GM23338 (cell line): ENCODE measurements around the gene ITGAV.

ENCODE experiments used
- CREB1 ChIP-seq: fragments of 250-450 bp; sonication (Bioruptor Pico); IDR thresholded peaks from 2 replicates; pipeline ENCODE4 v1.5.0; 2020; ENCODE audit warnings: low read depth, mild to moderate bottlenecking, moderate library complexity
- CTCF ChIP-seq, 2 experiments: fragments of 200-600 bp in 1 of 2; sonication (generic) in 1 of 2; conservative IDR thresholded peaks; 2 replicates each; pipeline versions ENCODE4 v1.5.1 to v1.6.1; 2016 to 2017; ENCODE audit warnings: antibody characterized with exemption in 2 of 2, low read depth in 2 of 2, mild to moderate bottlenecking in 2 of 2, moderate library complexity in 1 of 2
- EZH2 ChIP-seq: fragments of 200-600 bp; sonication (generic); IDR thresholded peaks from one replicate; pipeline ENCODE4 v1.8.0; 2017; ENCODE audit warnings: antibody characterized with exemption, mild to moderate bottlenecking, low read depth; ENCODE audit not compliant: unreplicated experiment
- EZH2phosphoT487 ChIP-seq: fragments of 200-600 bp; sonication (generic); IDR thresholded peaks from one replicate; pipeline ENCODE4 v1.8.1; 2018; ENCODE audit warnings: antibody characterized with exemption; ENCODE audit not compliant: unreplicated experiment
- POLR2AphosphoS5 ChIP-seq: IDR thresholded peaks from 2 replicates; pipeline ENCODE4 v1.6.1; 2016; ENCODE audit warnings: antibody characterized with exemption, low read depth
- REST ChIP-seq: IDR thresholded peaks from one replicate; pipeline ENCODE4 v1.6.1; 2018; ENCODE audit warnings: antibody characterized with exemption; ENCODE audit not compliant: unreplicated experiment
- STAT1 ChIP-seq: IDR thresholded peaks from one replicate; pipeline ENCODE4 v1.6.1; 2016; ENCODE audit warnings: antibody characterized with exemption; ENCODE audit not compliant: unreplicated experiment
- ZNF114 ChIP-seq: fragments of 250-450 bp; sonication (Bioruptor Pico); IDR thresholded peaks from 2 replicates; pipeline ENCODE4 v1.5.0; 2020; ENCODE audit warnings: mild to moderate bottlenecking, moderate library complexity
- ZNF331 ChIP-seq: fragments of 250-450 bp; sonication (Bioruptor Pico); IDR thresholded peaks from 2 replicates; pipeline ENCODE4 v1.5.0; 2020; ENCODE audit warnings: low read depth, mild to moderate bottlenecking, moderate library complexity

- TF ChIP-seq CREB1 (CRISPR knock-in tag) (no peak), CTCF (conservative IDR thresholded peaks at IDR 0.05; ENCODE audit: low read depth in 2 of 2) (no peak), EZH2 (no peak), EZH2phosphoT487 (no peak), REST (no peak), POLR2AphosphoS5 (no peak), STAT1 (no peak), ZNF331 (no peak), ZNF114 (CRISPR knock-in tag) (no peak)
Observed at GRCh38 chr2:186560254-186560653, 29.6 kb upstream of the ITGAV start.
